Activated CD8-positive, alpha-beta memory T cell treated with anti-CD3 and anti-CD28 coated beads for 4 hours (primary cell): ENCODE data around the gene RPRM.
"Not testable (repeated sequence)": the region's sequence is repeated elsewhere in the genome, so short reads cannot be mapped to it uniquely, and the experiment has no call there.

Experiments used
- DNase-seq, 2 donors: peaks; one replicate each; pipeline ENCODE4 v3.0.0-alpha.2; 2020; ENCODE audit warnings: low read depth in 2 of 2

The RPRM gene

DNA sequence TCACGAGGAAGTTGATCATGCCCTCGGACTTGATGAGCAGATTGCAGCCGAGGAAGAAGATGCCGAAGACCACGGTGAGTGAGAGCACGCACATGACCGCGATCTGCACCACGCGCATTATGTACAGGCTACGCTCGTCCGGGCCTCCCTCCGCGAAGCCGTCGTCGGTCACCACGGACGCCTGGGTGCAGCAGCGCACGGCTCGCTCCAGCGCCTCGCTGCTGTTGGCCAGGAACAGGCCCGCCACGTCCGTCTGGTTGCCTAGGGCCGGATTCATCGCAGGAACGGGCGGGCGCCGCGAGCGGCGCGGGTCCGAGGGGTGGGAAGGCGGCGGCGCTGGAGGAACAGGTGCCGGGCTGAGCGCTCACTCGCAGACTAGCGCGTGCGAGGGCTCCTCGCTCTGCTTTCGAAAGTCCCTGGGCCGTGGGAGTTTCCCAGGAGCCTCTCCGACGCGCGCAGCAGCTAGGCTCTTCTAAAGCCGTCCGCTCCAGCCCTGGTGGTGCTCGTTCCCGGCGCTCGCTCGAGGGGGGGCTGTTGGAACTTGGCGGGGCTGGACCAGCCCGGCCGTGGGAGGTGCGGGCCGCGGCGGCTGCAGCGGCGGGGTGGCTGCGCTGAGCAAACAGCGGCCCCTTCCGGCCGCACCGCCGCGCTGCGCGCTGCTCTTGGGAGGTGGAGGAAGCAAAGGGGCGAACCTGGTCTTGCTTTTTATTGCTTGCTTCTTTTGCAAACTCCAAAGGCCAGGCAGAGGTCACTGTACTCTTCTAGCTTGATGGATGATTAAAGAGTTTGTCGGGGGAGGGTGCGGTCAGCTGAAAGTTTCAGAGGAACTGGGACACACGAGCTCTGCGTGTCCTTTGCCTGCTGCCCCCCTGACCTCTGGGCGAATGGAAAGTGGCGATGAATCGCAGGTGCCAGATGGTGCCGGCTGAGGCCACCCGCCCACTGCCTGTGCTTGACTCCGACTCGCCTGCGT lies at the start of gene RPRM:
Gene RPRM, minus strand, starts transcription at position 474 of the 973 bp plus-strand sequence. Its CDS starts 197 bp downstream, at position 277.
- peak; percentile 10 to 11 for DNase-seq

GRCh38 chr2:153519257-153519875 lies 40.8 kb upstream of the RPRM start:
- DNase-seq: peak in 1 of 2 donors; percentile 8

GRCh38 chr2:153512331-153512730 lies 33.8 kb upstream of the RPRM start:
- DNase-seq: no peak

DNA sequence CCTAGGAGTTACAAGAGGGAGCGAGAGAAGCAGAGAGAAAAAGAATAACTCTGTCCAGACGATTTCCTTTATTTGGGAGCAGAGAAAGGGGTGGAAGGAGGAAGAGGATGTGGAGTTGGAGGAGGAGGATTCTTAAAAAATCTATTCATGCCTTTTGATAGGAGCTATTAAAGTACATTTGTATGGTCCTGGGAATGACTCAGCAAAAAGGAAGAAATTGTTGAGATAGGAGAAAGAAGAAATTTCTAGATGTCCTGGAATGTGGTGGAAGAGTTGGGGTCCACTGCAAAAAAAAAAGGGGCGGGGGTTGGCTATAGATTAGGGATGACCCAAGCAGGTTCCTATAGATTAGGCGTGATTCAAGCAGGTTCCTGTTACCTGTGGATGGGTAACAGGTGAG lies 32.4 kb upstream of the RPRM start:
- no peak for DNase-seq

- no peak for DNase-seq
These were observed 30.6 kb upstream of the RPRM start for GRCh38 chr2:153509133-153509532.

- DNase-seq: not testable (repeated sequence)
These were observed 27.9 kb upstream of the RPRM start for GRCh38 chr2:153506499-153506898.

DNA sequence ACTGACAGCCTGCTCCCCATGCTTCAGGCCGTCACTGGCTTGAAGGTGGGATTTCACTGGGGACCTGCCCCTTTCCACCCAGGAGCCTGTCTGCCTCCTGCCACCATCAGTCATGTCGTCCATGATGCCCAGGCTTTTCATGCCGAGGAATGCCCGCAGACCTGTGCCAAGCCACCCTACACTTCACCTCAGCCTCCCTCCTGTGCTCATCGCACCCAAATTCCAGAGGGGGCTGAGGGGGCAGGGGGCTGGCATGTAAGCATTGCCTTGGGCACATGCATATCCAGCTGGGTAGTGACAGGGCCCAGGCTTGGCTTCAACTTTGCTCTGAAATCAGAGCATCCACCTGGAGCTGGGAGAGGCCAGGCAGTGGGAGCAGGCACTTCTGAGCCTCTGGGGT lies 20.9 kb upstream of the RPRM start:
- no peak for DNase-seq

GRCh38 chr2:153497938-153498629 lies 19.5 kb upstream of the RPRM start:
- no peak for DNase-seq

GRCh38 chr2:153495725-153496124 lies 17.2 kb upstream of the RPRM start:
- no peak for DNase-seq

- DNase-seq: no peak
These were observed 9.5 kb upstream of the RPRM start for GRCh38 chr2:153488072-153488471.

DNA sequence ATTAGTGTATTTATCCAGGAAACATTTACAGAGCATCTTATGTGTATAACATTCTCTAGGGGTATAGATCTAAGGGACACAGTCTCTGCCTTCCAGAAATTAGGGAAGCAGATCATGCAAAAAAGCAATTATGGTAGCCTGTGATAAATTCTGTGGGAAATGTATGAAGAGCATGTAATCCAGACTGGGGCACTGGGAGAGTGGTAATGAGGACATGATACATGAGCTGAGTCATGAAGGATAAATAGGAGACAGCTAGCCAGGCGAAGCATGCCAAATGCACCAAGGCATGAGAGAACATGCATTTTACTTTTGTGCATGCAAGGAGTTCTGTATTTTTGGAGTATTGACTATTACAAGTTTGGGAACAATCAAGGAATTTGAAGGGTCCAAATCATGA lies 8.9 kb upstream of the RPRM start:
- no peak for DNase-seq

- DNase-seq: no peak
These were observed 1.0 kb upstream of the RPRM start for GRCh38 chr2:153479573-153479972.

GRCh38 chr2:153477636-153478288 lies 800 bp downstream of the RPRM start:
- no peak for DNase-seq

DNA sequence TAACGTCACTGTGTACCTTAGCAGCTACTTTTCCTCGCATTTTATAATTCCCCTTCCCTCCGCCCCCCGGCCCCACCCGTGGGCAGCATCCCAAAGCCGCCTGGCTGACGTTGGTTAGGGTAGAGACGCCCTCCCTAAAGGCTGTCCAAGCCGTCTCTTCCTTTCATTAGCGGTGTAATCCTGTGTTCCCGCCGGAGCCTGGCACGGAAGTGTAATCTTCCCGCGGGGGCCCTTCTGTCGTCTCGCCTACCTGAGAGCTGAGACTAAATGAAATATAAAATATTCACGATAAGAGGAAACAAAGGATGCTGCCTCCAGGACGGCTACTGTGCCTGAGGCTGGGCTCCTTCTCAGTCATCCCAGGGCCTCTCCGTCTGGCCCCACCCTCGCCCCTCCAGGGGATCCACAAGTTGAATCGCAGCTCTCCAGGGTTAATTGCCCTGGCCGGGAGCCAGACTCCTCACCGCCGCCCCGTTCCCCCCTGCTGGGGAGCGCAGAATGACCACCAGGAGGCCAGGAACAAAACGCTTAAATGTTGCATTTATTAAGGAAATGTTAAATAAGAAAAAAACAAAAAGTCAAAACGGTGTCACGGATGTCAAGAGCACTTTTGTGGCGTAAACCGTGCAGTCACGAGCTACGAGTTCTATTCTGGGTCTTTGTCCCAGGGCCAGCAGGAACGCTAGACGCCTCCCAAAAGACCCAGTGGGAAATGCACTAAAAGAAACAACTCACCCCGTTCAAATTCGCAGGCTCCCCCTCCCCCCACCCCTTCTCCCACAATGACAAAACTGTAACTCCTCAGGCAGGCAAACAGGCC lies 1.5 kb downstream of the RPRM start:
- DNase-seq: no peak

DNA sequence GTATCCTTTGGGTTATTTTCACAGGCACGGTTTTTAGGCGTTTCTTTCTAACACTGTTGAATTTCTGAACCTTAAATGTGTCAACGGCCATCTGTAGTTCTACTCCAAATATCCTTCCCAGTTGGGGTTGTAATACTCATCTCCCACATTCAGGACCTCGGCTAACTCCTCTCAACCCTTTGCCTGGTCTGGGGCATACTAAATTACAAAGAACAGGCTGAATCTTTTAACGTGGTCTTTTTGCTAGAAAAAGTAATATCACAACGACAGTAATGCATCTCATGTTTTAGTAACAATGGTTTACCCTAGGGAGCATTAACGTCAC lies 2.1 kb downstream of the RPRM start:
- no peak for DNase-seq

DNA sequence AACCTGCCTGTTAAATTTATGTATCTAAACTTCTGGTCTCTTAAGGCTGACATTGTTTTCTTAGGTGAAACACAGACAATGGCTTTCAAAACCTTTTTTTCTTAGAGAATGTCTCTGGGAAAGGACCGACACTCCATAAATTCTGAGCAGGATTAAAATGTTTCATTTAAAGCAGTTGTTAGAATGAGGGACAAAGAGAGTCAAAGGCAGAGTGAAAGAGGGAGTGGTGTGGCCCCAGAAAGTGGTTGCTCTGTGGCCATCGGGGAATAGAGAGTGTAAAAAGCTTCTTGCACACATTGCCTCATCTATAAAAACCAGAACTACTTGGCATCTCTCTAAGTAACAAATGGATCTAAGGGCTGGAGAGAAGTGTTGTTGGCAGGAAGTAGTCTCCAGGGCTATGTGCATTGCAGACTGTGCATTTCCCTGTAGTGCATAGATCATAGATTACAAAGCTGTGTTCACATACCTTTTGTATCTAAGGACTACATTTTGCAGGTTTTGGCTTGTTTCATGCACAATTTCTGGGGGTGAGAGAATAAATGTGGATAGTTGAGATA lies 3.6 kb downstream of the RPRM start:
- DNase-seq: no peak

GRCh38 chr2:153474407-153474806 lies 4.2 kb downstream of the RPRM start:
- no peak for DNase-seq

DNA sequence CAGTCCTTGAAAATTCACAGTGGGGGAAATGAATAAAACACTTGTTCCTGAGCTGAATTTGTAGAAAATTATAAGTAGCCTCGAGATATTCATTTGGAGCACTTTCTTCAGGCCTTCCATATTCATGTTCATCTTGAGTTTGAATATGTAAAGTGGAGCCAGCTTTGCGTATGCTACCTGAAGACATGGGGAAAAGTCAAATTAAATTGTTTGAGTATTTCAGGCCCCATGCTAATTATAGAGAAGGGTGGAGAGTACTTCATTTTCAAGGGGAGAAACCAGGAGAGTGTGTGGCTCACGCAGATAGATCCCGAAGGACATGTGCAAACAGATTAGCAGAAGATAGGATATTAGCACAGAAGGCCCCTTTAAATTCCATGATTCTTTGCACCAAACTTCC lies 7.7 kb downstream of the RPRM start:
- no peak for DNase-seq

DNA sequence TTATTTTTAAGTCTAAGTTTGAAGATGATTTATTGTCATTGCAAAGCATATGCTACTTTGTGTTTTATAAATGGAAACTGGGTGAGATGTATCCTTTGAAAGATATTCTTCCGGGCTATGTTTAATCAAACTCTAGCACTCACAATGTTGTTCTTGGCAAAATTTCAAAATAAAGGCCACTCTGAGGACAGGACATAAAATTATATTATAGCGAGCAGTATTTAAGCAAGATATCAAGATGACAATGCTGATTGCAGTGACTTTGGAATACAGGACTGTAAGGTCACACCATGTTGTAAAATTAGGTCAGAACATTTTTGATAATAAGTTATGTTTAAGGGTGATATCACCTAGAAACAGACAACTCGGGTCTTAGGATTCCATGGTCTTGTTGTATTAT lies 14.2 kb downstream of the RPRM start:
- no peak for DNase-seq

GRCh38 chr2:153462338-153462859 lies 16.2 kb downstream of the RPRM start:
- DNase-seq: no peak

GRCh38 chr2:153461453-153461852 lies 17.1 kb downstream of the RPRM start:
- no peak for DNase-seq
